LHCN-M2 (cell line): ENCODE measurements around the gene MS4A13. TPM values are rescaled to one million over a fixed set of nuclear protein-coding genes. Genes with fewer than 3 reads are reported as not detected.
"Not testable (repeated sequence)": the region's sequence is repeated elsewhere in the genome, so short reads cannot be mapped to it uniquely, and the experiment has no call there.

Experiments
- DNase-seq: peaks from one replicate; pipeline ENCODE4 v3.0.0-alpha.2; 2012; ENCODE audit warnings: low read depth
- total RNA-seq: library from RNA; depleted of rRNA; stranded (reverse); fragments of >200 nt; gene quantifications from 2 replicates; pipeline ENCODE4 v1.2.3, GENCODE V29; 2014; rRNA removed

Gene MS4A13
- total RNA-seq, 1 experiment from 2014 or later: not detected

- DNase-seq: no peak
Measured at GRCh38 chr11:60530454-60531100, 15.4 kb downstream of the MS4A13 start.

- DNase-seq: not testable (repeated sequence)
Measured at GRCh38 chr11:60532383-60532782, 17.2 kb downstream of the MS4A13 start.

- DNase-seq: not testable (repeated sequence)
Measured at GRCh38 chr11:60538627-60539026, 23.4 kb downstream of the MS4A13 start.

GRCh38 chr11:60544077-60544476 is 28.9 kb downstream of the MS4A13 start:
- DNase-seq: no peak

- DNase-seq: no peak
Measured at GRCh38 chr11:60561254-60561653, 46.1 kb downstream of the MS4A13 start.

GRCh38 chr11:60563553-60564235 is 48.5 kb downstream of the MS4A13 start:
- DNase-seq: peak; percentile 19

- no peak for DNase-seq
Measured at GRCh38 chr11:60566776-60567175, 51.6 kb downstream of the MS4A13 start.

GRCh38 chr11:60570970-60571369 is 55.8 kb downstream of the MS4A13 start:
- peak; percentile 11 for DNase-seq

GRCh38 chr11:60589611-60590010 is 74.4 kb downstream of the MS4A13 start:
- no peak for DNase-seq

Other genes with a start within 250 kb of the MS4A13 start
- not detected in 2 replicates for gene MS4A4A, start 234.7 kb upstream of the MS4A13 start, total RNA-seq
- not detected in 2 replicates for gene MS4A6E, start 188.1 kb upstream of the MS4A13 start, total RNA-seq
- not detected in 2 replicates for gene MS4A7, start 136.9 kb upstream of the MS4A13 start, total RNA-seq
- gene MS4A14, start 118.9 kb upstream of the MS4A13 start, total RNA-seq: 0.11 TPM in 1 of 2 replicates, not detected in the other
- not detected in 2 replicates for gene MS4A5, start 85.8 kb upstream of the MS4A13 start, total RNA-seq
- not detected in 2 replicates for gene MS4A1, start 59.5 kb upstream of the MS4A13 start, total RNA-seq
- gene MS4A12, start 22.6 kb upstream of the MS4A13 start, total RNA-seq: 1.4 TPM in 1 of 2 replicates, not detected in the other
- gene MS4A8, start 184.2 kb downstream of the MS4A13 start, total RNA-seq: not detected in 2 replicates
- not detected in 2 replicates for gene MS4A18, start 209.3 kb downstream of the MS4A13 start, total RNA-seq
- not detected in 2 replicates for gene MS4A15, start 241.5 kb downstream of the MS4A13 start, total RNA-seq